ENCODE data around the gene APCS.

APCS gene

DNA sequence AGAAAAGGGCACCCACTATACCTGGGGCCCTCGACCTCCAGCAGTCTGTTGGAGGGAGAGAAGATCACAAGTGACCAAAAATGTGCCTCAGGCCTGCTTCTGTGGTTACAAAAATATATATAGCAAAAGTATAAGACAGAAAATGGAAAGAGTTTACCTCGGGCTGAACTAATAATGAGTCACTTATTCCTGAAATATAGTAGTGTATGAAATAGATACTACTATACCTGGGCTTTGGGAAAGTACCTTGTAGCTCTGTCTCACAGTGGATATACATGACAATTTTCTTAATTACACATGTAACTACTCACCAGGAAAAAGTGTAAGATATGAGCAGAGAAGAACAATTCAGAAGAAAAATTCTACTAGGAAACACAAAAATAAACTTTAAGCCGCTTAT is 7.3 kb upstream of the APCS start:
- H3K4me1 ChIP-seq (ENCODE audit: insufficient read depth, low read length, severe bottlenecking): no peaks in the 10 kb centered on the region
- H2AFZ ChIP-seq (ENCODE audit: low read length): no peak overlapping the region
- H3K9ac ChIP-seq (ENCODE audit: low read length): no peak overlapping the region
- H3K9me3 ChIP-seq (ENCODE audit: low read length): no peaks in the 10 kb centered on the region
- H3F3A ChIP-seq (ENCODE audit: insufficient read depth, low read length): no peaks in the 10 kb centered on the region
- no peaks in the 10 kb centered on the region for H3K79me2 ChIP-seq (ENCODE audit: insufficient read depth, low read length)
- H3K4me2 ChIP-seq (ENCODE audit: low read length): no peak overlapping the region
- H3K4me3 ChIP-seq (ENCODE audit: low read depth, low read length, poor library complexity, severe bottlenecking): no peak overlapping the region
- H3K27me3 ChIP-seq (ENCODE audit: insufficient read depth, low read length): no peaks in the 10 kb centered on the region
- H3K9me2 ChIP-seq (ENCODE audit: low read depth, low read length): no peaks in the 10 kb centered on the region
- H4K20me1 ChIP-seq (ENCODE audit: insufficient read depth, low read length): no peaks in the 10 kb centered on the region
- TF ChIP-seq EZH2 (IDR thresholded peaks at IDR 0.05; ENCODE audit: borderline replicate concordance, low read length): no peak
- TF ChIP-seq, protein P1, sequence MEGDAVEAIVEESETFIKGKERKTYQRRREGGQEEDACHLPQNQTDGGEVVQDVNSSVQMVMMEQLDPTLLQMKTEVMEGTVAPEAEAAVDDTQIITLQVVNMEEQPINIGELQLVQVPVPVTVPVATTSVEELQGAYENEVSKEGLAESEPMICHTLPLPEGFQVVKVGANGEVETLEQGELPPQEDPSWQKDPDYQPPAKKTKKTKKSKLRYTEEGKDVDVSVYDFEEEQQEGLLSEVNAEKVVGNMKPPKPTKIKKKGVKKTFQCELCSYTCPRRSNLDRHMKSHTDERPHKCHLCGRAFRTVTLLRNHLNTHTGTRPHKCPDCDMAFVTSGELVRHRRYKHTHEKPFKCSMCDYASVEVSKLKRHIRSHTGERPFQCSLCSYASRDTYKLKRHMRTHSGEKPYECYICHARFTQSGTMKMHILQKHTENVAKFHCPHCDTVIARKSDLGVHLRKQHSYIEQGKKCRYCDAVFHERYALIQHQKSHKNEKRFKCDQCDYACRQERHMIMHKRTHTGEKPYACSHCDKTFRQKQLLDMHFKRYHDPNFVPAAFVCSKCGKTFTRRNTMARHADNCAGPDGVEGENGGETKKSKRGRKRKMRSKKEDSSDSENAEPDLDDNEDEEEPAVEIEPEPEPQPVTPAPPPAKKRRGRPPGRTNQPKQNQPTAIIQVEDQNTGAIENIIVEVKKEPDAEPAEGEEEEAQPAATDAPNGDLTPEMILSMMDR (IDR thresholded peaks at IDR 0.05; ENCODE audit: low read length): no peak
- no peak overlapping the region for H3K27ac ChIP-seq (ENCODE audit: low read depth, low read length, poor library complexity, severe bottlenecking)
- no peaks in the 10 kb centered on the region for H3K36me3 ChIP-seq (ENCODE audit: insufficient read depth, low read length)

DNA sequence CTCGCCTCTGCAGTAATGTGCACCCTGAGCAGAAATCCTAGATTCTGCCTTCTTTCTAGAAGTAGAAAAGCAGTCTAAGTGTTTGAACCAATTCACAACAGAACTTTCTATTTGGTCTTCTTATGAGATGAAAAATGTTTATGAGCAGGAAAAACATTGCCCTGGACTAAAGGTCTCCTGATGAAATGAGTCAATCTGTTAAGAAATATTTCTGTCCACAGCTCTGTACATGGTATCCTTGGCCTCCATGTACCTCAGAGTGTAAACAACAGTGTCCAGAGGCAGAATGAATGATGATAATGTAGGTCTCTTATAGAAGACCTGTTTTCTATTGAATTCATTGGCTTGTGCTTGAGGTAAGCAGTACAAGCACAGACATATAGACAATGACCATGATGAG is 6.2 kb upstream of the APCS start:
- no peaks in the 10 kb centered on the region for H3K36me3 ChIP-seq (ENCODE audit: insufficient read depth, low read length)
- no peaks in the 10 kb centered on the region for H3F3A ChIP-seq (ENCODE audit: insufficient read depth, low read length)
- H3K4me3 ChIP-seq (ENCODE audit: low read depth, low read length, poor library complexity, severe bottlenecking): no peak overlapping the region
- H3K4me1 ChIP-seq (ENCODE audit: insufficient read depth, low read length, severe bottlenecking): no peaks in the 10 kb centered on the region
- H3K27me3 ChIP-seq (ENCODE audit: insufficient read depth, low read length): no peaks in the 10 kb centered on the region
- TF ChIP-seq, protein P1 (IDR thresholded peaks at IDR 0.05; ENCODE audit: low read length): no peak
- TF ChIP-seq EZH2 (IDR thresholded peaks at IDR 0.05; ENCODE audit: borderline replicate concordance, low read length): no peak
- H4K20me1 ChIP-seq (ENCODE audit: insufficient read depth, low read length): no peaks in the 10 kb centered on the region
- no peak overlapping the region for H3K27ac ChIP-seq (ENCODE audit: low read depth, low read length, poor library complexity, severe bottlenecking)
- H3K79me2 ChIP-seq (ENCODE audit: insufficient read depth, low read length): no peaks in the 10 kb centered on the region
- H3K4me2 ChIP-seq (ENCODE audit: low read length): no peak overlapping the region
- no peaks in the 10 kb centered on the region; the same call in 1 of the 2 replicates for H3K9me2 ChIP-seq (ENCODE audit: low read depth, low read length)
- no peaks in the 10 kb centered on the region for H3K9me3 ChIP-seq (ENCODE audit: low read length)
- no peak overlapping the region for H3K9ac ChIP-seq (ENCODE audit: low read length)
- H2AFZ ChIP-seq (ENCODE audit: low read length): no peak overlapping the region

DNA sequence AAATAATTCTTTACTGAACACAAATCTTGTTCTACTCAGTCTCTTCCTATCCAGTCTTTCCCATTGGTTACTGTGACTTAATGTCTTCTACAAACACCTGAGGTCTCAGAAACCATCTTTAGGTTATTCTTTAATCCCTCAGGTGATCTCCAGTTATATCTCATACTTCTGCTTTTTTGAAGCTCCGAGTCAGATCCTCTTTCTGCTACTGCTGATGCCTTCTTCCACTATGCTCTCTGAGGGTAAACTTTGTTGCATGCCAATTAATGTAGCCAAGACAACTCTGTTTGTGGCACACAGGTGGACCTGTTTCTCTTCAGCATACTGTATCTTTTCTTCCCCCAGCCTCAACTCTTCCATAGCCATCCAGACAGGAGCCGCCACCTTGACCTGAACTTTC is 3.1 kb upstream of the APCS start:
- Histone ChIP-seq H3K4me1 (ENCODE audit: insufficient read depth, low read length, severe bottlenecking) (no peaks in the 10 kb centered on the region), H3K27me3 (ENCODE audit: insufficient read depth, low read length) (no peaks in the 10 kb centered on the region), H3F3A (ENCODE audit: insufficient read depth, low read length) (no peaks in the 10 kb centered on the region), H3K27ac (ENCODE audit: low read depth, low read length, poor library complexity, severe bottlenecking) (no peak overlapping the region), H4K20me1 (ENCODE audit: insufficient read depth, low read length) (no peaks in the 10 kb centered on the region), H3K9me2 (ENCODE audit: low read depth, low read length) (no peaks in the 10 kb centered on the region; the same call in 1 of the 2 replicates), H3K9ac (ENCODE audit: low read length) (no peak overlapping the region), H3K4me2 (ENCODE audit: low read length) (no peak overlapping the region), H3K9me3 (ENCODE audit: low read length) (no peaks in the 10 kb centered on the region), H3K36me3 (ENCODE audit: insufficient read depth, low read length) (no peaks in the 10 kb centered on the region), H3K79me2 (ENCODE audit: insufficient read depth, low read length) (no peaks in the 10 kb centered on the region), H3K4me3 (ENCODE audit: low read depth, low read length, poor library complexity, severe bottlenecking) (no peak overlapping the region), H2AFZ (ENCODE audit: low read length) (no peak overlapping the region)
- no peak for TF ChIP-seq EZH2 (IDR thresholded peaks at IDR 0.05; ENCODE audit: borderline replicate concordance, low read length)
- TF ChIP-seq, protein P1 (IDR thresholded peaks at IDR 0.05; ENCODE audit: low read length): no peak

Measured in OCI-LY1 (cell line).